ENCODE measurements around the gene GAGE1. TPM values are rescaled to one million over a fixed set of nuclear protein-coding genes. Genes with fewer than 3 reads are reported as not detected.
A peak's percentile ranks its signal among the peaks of the same experiment; 100 is the strongest.
"Not testable (repeated sequence)": the region's sequence is repeated elsewhere in the genome, so short reads cannot be mapped to it uniquely, and the experiment has no call there.

Gene GAGE1, protein sequence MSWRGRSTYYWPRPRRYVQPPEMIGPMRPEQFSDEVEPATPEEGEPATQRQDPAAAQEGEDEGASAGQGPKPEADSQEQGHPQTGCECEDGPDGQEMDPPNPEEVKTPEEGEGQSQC
- not detected in 2 replicates for total RNA-seq (ENCODE audit: low replicate concordance)
- long read RNA-seq, result 0 reads

DNA sequence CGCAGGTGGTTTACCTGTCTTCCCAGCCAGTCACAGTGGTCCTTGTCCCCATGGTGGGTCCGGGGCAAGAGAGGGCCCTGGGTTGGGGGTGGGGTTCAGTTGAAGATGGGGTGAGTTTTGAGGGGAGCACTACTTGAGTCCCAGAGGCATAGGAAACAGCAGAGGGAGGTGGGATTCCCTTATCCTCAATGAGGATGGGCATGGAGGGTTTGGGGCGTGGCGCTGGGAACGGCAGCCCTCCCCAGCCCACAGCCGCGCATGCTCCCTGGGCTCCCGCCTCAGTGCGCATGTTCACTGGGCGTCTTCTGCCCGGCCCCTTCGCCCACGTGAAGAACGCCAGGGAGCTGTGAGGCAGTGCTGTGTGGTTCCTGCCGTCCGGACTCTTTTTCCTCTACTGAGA lies at the start of gene GAGE1:
Gene GAGE1 (plus strand): TSS at position 301 of the 400 bp plus-strand sequence. CDS start 1,155 bp downstream, outside the sequence.
- not testable (repeated sequence) for H3K4me3 Mint-ChIP-seq, H3K27ac Mint-ChIP-seq

GRCh38 chrX:49550989-49551388 lies 47.8 kb upstream of the GAGE1 start, which contains the start of gene GAGE12E:
Gene GAGE12E, plus strand, starts transcription at chrX:49551289. Its CDS starts 1,155 bp downstream, at chrX:49552444.
- H3K4me3 Mint-ChIP-seq; H3K36me3 Mint-ChIP-seq; H3K27me3 Mint-ChIP-seq; DNase-seq (ENCODE audit: extremely low spot score, unreplicated experiment); H3K4me1 Mint-ChIP-seq (ENCODE audit: unreplicated experiment); H3K9me3 Mint-ChIP-seq; H3K27ac Mint-ChIP-seq: not testable (repeated sequence)

More for the DNA sequence above, at the start of gene GAGE1:
- DNase-seq (ENCODE audit: extremely low spot score, unreplicated experiment); H3K36me3 Mint-ChIP-seq; H3K4me1 Mint-ChIP-seq (ENCODE audit: unreplicated experiment); H3K9me3 Mint-ChIP-seq; H3K27me3 Mint-ChIP-seq: not testable (repeated sequence)

DNA sequence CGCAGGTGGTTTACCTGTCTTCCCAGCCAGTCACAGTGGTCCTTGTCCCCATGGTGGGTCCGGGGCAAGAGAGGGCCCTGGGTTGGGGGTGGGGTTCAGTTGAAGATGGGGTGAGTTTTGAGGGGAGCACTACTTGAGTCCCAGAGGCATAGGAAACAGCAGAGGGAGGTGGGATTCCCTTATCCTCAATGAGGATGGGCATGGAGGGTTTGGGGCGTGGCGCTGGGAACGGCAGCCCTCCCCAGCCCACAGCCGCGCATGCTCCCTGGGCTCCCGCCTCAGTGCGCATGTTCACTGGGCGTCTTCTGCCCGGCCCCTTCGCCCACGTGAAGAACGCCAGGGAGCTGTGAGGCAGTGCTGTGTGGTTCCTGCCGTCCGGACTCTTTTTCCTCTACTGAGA lies 38.3 kb upstream of the GAGE1 start, which contains the start of gene GAGE12F:
Gene GAGE12F (plus strand): TSS at position 301 of the 400 bp plus-strand sequence. CDS start 1,155 bp downstream, outside the sequence.
- H3K27ac Mint-ChIP-seq; H3K27me3 Mint-ChIP-seq; DNase-seq (ENCODE audit: extremely low spot score, unreplicated experiment); H3K36me3 Mint-ChIP-seq; H3K9me3 Mint-ChIP-seq; H3K4me3 Mint-ChIP-seq; H3K4me1 Mint-ChIP-seq (ENCODE audit: unreplicated experiment): not testable (repeated sequence)

GRCh38 chrX:49568728-49569127 lies 30.1 kb upstream of the GAGE1 start:
- not testable (repeated sequence) for H3K27ac Mint-ChIP-seq; H3K9me3 Mint-ChIP-seq; H3K4me3 Mint-ChIP-seq; DNase-seq (ENCODE audit: extremely low spot score, unreplicated experiment); H3K36me3 Mint-ChIP-seq; H3K4me1 Mint-ChIP-seq (ENCODE audit: unreplicated experiment); H3K27me3 Mint-ChIP-seq

- H3K27ac Mint-ChIP-seq; H3K36me3 Mint-ChIP-seq; H3K9me3 Mint-ChIP-seq; H3K4me1 Mint-ChIP-seq (ENCODE audit: unreplicated experiment); H3K27me3 Mint-ChIP-seq; H3K4me3 Mint-ChIP-seq; DNase-seq (ENCODE audit: extremely low spot score, unreplicated experiment): not testable (repeated sequence)
Observed at GRCh38 chrX:49569152-49569551, 29.7 kb upstream of the GAGE1 start.

DNA sequence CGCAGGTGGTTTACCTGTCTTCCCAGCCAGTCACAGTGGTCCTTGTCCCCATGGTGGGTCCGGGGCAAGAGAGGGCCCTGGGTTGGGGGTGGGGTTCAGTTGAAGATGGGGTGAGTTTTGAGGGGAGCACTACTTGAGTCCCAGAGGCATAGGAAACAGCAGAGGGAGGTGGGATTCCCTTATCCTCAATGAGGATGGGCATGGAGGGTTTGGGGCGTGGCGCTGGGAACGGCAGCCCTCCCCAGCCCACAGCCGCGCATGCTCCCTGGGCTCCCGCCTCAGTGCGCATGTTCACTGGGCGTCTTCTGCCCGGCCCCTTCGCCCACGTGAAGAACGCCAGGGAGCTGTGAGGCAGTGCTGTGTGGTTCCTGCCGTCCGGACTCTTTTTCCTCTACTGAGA lies 28.7 kb upstream of the GAGE1 start, which contains the start of gene GAGE12G:
Gene GAGE12G (plus strand): TSS at position 301 of the 400 bp plus-strand sequence. CDS start 1,155 bp downstream, outside the sequence.
- H3K27ac Mint-ChIP-seq; DNase-seq (ENCODE audit: extremely low spot score, unreplicated experiment); H3K4me1 Mint-ChIP-seq (ENCODE audit: unreplicated experiment); H3K9me3 Mint-ChIP-seq; H3K4me3 Mint-ChIP-seq; H3K27me3 Mint-ChIP-seq; H3K36me3 Mint-ChIP-seq: not testable (repeated sequence)

- not testable (repeated sequence) for DNase-seq (ENCODE audit: extremely low spot score, unreplicated experiment); H3K9me3 Mint-ChIP-seq; H3K36me3 Mint-ChIP-seq; H3K4me1 Mint-ChIP-seq (ENCODE audit: unreplicated experiment); H3K27ac Mint-ChIP-seq; H3K27me3 Mint-ChIP-seq; H3K4me3 Mint-ChIP-seq
Observed at GRCh38 chrX:49579649-49580048, 19.2 kb upstream of the GAGE1 start, which contains the start of gene GAGE12H. Gene GAGE12H, plus strand, starts transcription at chrX:49579949. Its CDS starts 1,155 bp downstream, at chrX:49581104.

DNA sequence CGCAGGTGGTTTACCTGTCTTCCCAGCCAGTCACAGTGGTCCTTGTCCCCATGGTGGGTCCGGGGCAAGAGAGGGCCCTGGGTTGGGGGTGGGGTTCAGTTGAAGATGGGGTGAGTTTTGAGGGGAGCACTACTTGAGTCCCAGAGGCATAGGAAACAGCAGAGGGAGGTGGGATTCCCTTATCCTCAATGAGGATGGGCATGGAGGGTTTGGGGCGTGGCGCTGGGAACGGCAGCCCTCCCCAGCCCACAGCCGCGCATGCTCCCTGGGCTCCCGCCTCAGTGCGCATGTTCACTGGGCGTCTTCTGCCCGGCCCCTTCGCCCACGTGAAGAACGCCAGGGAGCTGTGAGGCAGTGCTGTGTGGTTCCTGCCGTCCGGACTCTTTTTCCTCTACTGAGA lies 9.6 kb upstream of the GAGE1 start, which contains the start of gene GAGE2A:
Gene GAGE2A (plus strand): TSS at position 301 of the 400 bp plus-strand sequence. CDS start 1,155 bp downstream, outside the sequence.
- H3K27me3 Mint-ChIP-seq; DNase-seq (ENCODE audit: extremely low spot score, unreplicated experiment); H3K27ac Mint-ChIP-seq; H3K36me3 Mint-ChIP-seq; H3K4me3 Mint-ChIP-seq; H3K4me1 Mint-ChIP-seq (ENCODE audit: unreplicated experiment); H3K9me3 Mint-ChIP-seq: not testable (repeated sequence)

DNA sequence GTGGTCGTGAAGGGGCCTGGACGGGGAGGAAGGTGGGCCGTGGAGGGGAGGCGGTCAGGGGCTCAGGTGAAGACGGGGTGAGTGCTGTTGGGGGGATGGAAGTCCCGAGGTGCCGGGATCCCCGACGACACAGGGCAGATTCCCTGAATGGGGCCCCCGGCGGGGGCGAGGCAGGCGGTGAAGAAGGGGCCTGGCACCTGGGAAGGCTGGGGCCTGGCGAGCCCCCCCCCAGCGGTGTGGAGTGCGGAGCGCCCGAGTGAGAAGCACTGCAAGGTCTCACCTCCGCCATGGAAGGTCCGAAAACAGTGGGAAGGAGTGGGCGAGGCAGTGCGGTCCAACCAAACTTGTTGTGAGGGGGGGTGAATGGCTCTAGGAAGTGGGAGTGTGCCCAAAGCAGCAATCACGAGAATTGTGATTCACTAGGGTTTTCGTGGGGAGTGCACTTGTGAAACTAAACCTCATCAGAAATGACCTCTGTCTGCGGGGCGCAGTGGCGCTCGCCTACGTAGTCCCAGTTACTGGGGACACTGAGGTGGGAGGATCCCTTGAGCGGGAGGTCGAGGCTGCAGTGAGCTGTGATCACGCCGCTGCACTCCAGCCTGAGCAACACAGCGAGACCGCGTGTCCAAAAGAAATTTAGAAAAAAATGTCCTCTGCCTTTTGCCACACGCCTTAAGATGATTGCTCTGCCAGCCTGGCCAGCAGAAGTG lies 8.9 kb upstream of the GAGE1 start:
- H3K4me1 Mint-ChIP-seq (ENCODE audit: unreplicated experiment); H3K36me3 Mint-ChIP-seq; H3K9me3 Mint-ChIP-seq; H3K4me3 Mint-ChIP-seq; H3K27ac Mint-ChIP-seq; H3K27me3 Mint-ChIP-seq: not testable (repeated sequence)
- DNase-seq (ENCODE audit: extremely low spot score, unreplicated experiment), result peak; percentile 82

- H3K36me3 Mint-ChIP-seq; H3K27ac Mint-ChIP-seq; H3K4me1 Mint-ChIP-seq (ENCODE audit: unreplicated experiment); H3K9me3 Mint-ChIP-seq; H3K4me3 Mint-ChIP-seq; DNase-seq (ENCODE audit: extremely low spot score, unreplicated experiment); H3K27me3 Mint-ChIP-seq: not testable (repeated sequence)
Observed at GRCh38 chrX:49590488-49590887, 8.3 kb upstream of the GAGE1 start.
